ENCODE measurements around the gene ANKRD33B.
"Not testable (repeated sequence)": the region's sequence is repeated elsewhere in the genome, so short reads cannot be mapped to it uniquely, and the experiment has no call there.

The ANKRD33B gene

GRCh38 chr5:10563945-10564837 lies at the start of gene ANKRD33B:
Gene ANKRD33B (plus strand): TSS chr5:10564070. CDS start chr5:10564468, 398 bp downstream.
- peak in 6 of 10 donors; percentile 25 to 91 (median 66) for DNase-seq
- intact Hi-C loops (cut with DNase I): no loop called here

- intact Hi-C loops (cut with DNase I): not testable (repeated sequence)
- DNase-seq: peak in 1 of 10 donors; percentile 19
Observed at GRCh38 chr5:10514572-10514971, 49.3 kb upstream of the ANKRD33B start.

GRCh38 chr5:10515492-10515891 lies 48.4 kb upstream of the ANKRD33B start:
- intact Hi-C loops (cut with DNase I): no loop called here
- no peak for DNase-seq

GRCh38 chr5:10518347-10518746 lies 45.5 kb upstream of the ANKRD33B start:
- DNase-seq: no peak

GRCh38 chr5:10519729-10520128 lies 44.1 kb upstream of the ANKRD33B start:
- intact Hi-C loops (cut with DNase I): no loop called here

More at GRCh38 chr5:10518347-10518746, 45.5 kb upstream of the ANKRD33B start:
- intact Hi-C loops (cut with DNase I): no loop called here

GRCh38 chr5:10520706-10521105 lies 43.2 kb upstream of the ANKRD33B start:
- DNase-seq: no peak
- intact Hi-C loops (cut with DNase I): no loop called here

More at GRCh38 chr5:10519729-10520128, 44.1 kb upstream of the ANKRD33B start:
- DNase-seq: peak in 1 of 10 donors; percentile 46

GRCh38 chr5:10521466-10522223 lies 42.2 kb upstream of the ANKRD33B start:
- DNase-seq: peak in 1 of 10 donors; percentile 38
- intact Hi-C loops (cut with DNase I): no loop called here

GRCh38 chr5:10522224-10522611 lies 41.7 kb upstream of the ANKRD33B start:
- intact Hi-C loops (cut with DNase I): no loop called here
- no peak for DNase-seq

GRCh38 chr5:10524376-10525123 lies 39.3 kb upstream of the ANKRD33B start:
- intact Hi-C loops (cut with DNase I): no loop called here
- peak; percentile 57 to 96 (median 76) for DNase-seq

GRCh38 chr5:10525124-10525495 lies 38.8 kb upstream of the ANKRD33B start:
- DNase-seq: no peak
- intact Hi-C loops (cut with DNase I): no loop called here

GRCh38 chr5:10527281-10527950 lies 36.5 kb upstream of the ANKRD33B start:
- DNase-seq: no peak
- intact Hi-C loops (cut with DNase I): no loop called here

GRCh38 chr5:10528056-10528816 lies 35.6 kb upstream of the ANKRD33B start:
- no peak for DNase-seq
- intact Hi-C loops (cut with DNase I): no loop called here

- intact Hi-C loops (cut with DNase I): no loop called here
- DNase-seq: no peak
Observed at GRCh38 chr5:10528827-10529226, 35.0 kb upstream of the ANKRD33B start.

GRCh38 chr5:10530601-10531320 lies 33.1 kb upstream of the ANKRD33B start:
- intact Hi-C loops (cut with DNase I): loop anchor here (5.0 kb wide), 1 partner anchor 73 kb away; no protein-coding TSS in a partner anchor
- DNase-seq: peak in 1 of 10 donors; percentile 72

- DNase-seq: peak in 2 of 10 donors; percentile 7 to 10
- intact Hi-C loops (cut with DNase I): loop anchor here (5.0 kb wide), 1 partner anchor 75 kb away; no protein-coding TSS in a partner anchor
Observed at GRCh38 chr5:10532421-10532820, 31.4 kb upstream of the ANKRD33B start.

GRCh38 chr5:10533226-10533625 lies 30.6 kb upstream of the ANKRD33B start:
- DNase-seq: peak in 4 of 10 donors; percentile 30 to 81 (median 57)
- intact Hi-C loops (cut with DNase I): loop anchor here (5.0 kb wide), 1 partner anchor 76 kb away; no protein-coding TSS in a partner anchor

GRCh38 chr5:10534561-10535530 lies 29.0 kb upstream of the ANKRD33B start:
- DNase-seq: peak in 5 of 10 donors; percentile 19 to 85 (median 26)
- intact Hi-C loops (cut with DNase I): loop anchor here (5.0 kb wide), 1 partner anchor 78 kb away; no protein-coding TSS in a partner anchor
